ENCODE data around the gene BRPF3.
"Not testable (repeated sequence)": the region's sequence is repeated elsewhere in the genome, so short reads cannot be mapped to it uniquely, and the experiment has no call there.

BRPF3 gene

GRCh38 chr6:36210886-36211595, 14.5 kb downstream of the BRPF3 start:
- Mint-ChIP-seq H3K36me3 (ENCODE audit: low read depth) (peaks cover 96% of the 10 kb centered on the region), H3K27ac (no peak overlapping the region), H3K4me3 (no peak overlapping the region), H3K9me3 (no peaks in the 10 kb centered on the region), H3K27me3 (no peaks in the 10 kb centered on the region), H3K4me1 (ENCODE audit: low read depth) (peaks cover 2% of the 10 kb centered on the region)
- no peak for DNase-seq

- no peak for DNase-seq
- Mint-ChIP-seq H3K27me3 (no peaks in the 10 kb centered on the region), H3K4me3 (no peak overlapping the region), H3K4me1 (ENCODE audit: low read depth) (no peaks in the 10 kb centered on the region), H3K27ac (no peak overlapping the region), H3K9me3 (no peaks in the 10 kb centered on the region), H3K36me3 (ENCODE audit: low read depth) (peaks cover 98% of the 10 kb centered on the region)
Measured at GRCh38 chr6:36216559-36216958, 20.0 kb downstream of the BRPF3 start.

DNA sequence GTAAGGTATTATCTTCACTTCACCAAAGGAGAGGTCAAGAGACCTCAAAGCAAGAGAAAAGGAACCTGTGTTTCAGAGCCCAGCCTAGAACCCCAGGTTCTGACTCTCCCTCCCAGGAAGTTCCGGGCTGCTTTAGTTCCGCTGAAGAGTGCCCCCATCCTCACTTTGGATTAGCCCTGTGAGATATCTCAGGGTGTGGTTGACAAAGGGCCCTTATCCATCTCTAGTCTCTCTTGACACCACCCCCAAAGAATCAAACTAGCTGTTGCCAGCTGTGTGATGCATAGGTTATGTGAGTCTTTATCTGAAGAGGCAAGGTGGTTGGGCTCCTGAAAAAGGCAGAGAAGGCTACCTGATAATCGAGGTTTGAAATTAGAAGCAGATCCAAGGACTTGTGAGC, 20.6 kb downstream of the BRPF3 start:
- H3K4me1 Mint-ChIP-seq (ENCODE audit: low read depth): no peaks in the 10 kb centered on the region
- peaks cover 97% of the 10 kb centered on the region for H3K36me3 Mint-ChIP-seq (ENCODE audit: low read depth)
- H3K9me3 Mint-ChIP-seq: no peaks in the 10 kb centered on the region
- H3K27ac Mint-ChIP-seq: no peak overlapping the region
- no peak for DNase-seq
- no peaks in the 10 kb centered on the region for H3K27me3 Mint-ChIP-seq
- H3K4me3 Mint-ChIP-seq: no peak overlapping the region

GRCh38 chr6:36217946-36218345, 21.4 kb downstream of the BRPF3 start:
- no peaks in the 10 kb centered on the region for H3K27me3 Mint-ChIP-seq
- H3K4me1 Mint-ChIP-seq (ENCODE audit: low read depth): no peaks in the 10 kb centered on the region
- no peaks in the 10 kb centered on the region for H3K9me3 Mint-ChIP-seq
- no peak overlapping the region for H3K4me3 Mint-ChIP-seq
- DNase-seq: no peak
- no peak overlapping the region for H3K27ac Mint-ChIP-seq
- peaks cover 99% of the 10 kb centered on the region for H3K36me3 Mint-ChIP-seq (ENCODE audit: low read depth)

GRCh38 chr6:36218516-36218915, 22.0 kb downstream of the BRPF3 start:
- not testable (repeated sequence) for H3K4me3 Mint-ChIP-seq; DNase-seq; H3K27me3 Mint-ChIP-seq; H3K9me3 Mint-ChIP-seq; H3K4me1 Mint-ChIP-seq (ENCODE audit: low read depth)
- Mint-ChIP-seq H3K27ac (peak overlapping the region; percentile 34), H3K36me3 (ENCODE audit: low read depth) (peaks cover 99% of the 10 kb centered on the region)

DNA sequence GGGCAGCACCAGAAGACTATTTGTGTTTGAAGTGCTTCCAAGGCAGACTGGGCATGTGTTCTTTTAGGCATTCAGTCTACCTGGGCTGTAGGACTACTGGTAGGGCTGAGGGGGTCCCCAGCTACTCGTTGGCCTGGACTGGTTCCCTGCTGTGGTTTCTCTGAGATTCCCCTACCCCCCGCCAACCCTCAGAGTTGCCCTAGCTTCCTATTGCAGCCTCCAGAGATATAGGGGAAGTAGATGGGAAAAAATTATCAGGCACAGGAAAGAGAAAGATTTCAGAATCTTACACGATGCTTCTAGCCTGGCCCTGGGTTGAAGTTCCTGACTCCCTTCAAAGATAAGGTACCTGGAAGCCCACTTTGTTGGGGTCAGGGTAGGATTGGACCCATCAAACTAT, 22.5 kb downstream of the BRPF3 start:
- H3K36me3 Mint-ChIP-seq (ENCODE audit: low read depth): peaks cover 96% of the 10 kb centered on the region
- no peaks in the 10 kb centered on the region for H3K9me3 Mint-ChIP-seq
- H3K27me3 Mint-ChIP-seq: no peaks in the 10 kb centered on the region
- H3K4me3 Mint-ChIP-seq: no peak overlapping the region
- no peak for DNase-seq
- no peaks in the 10 kb centered on the region for H3K4me1 Mint-ChIP-seq (ENCODE audit: low read depth)
- peak overlapping the region; percentile 34 for H3K27ac Mint-ChIP-seq

DNA sequence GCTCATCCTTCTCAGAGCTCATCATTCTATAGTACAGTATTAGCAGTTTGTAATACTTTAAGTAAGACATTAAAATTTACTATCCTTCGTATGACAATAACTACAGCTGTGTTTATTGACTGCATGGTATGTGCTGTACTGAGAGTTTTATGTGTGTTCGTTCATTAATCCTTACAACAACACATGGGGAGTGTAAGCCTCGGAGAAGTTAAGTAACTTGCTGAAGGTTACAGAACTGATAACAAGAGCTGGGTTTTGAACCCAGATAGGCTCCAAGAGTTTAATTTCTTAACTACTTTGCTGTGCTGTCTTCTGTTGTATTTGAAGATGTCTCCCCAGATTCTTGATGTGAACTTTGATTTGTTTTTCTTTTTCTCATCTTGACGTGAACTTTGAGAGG, 23.7 kb downstream of the BRPF3 start:
- Mint-ChIP-seq H3K4me3 (no peak overlapping the region), H3K9me3 (no peaks in the 10 kb centered on the region), H3K27ac (no peak overlapping the region), H3K36me3 (ENCODE audit: low read depth) (peaks cover 96% of the 10 kb centered on the region), H3K4me1 (ENCODE audit: low read depth) (no peaks in the 10 kb centered on the region), H3K27me3 (no peaks in the 10 kb centered on the region)
- DNase-seq: no peak

- H3K9me3 Mint-ChIP-seq: no peaks in the 10 kb centered on the region
- H3K36me3 Mint-ChIP-seq (ENCODE audit: low read depth): peaks cover 96% of the 10 kb centered on the region
- H3K4me3 Mint-ChIP-seq: no peak overlapping the region
- no peak overlapping the region for H3K27ac Mint-ChIP-seq
- DNase-seq: no peak
- no peaks in the 10 kb centered on the region for H3K4me1 Mint-ChIP-seq (ENCODE audit: low read depth)
- H3K27me3 Mint-ChIP-seq: no peaks in the 10 kb centered on the region
Measured at GRCh38 chr6:36221674-36222073, 25.1 kb downstream of the BRPF3 start.

DNA sequence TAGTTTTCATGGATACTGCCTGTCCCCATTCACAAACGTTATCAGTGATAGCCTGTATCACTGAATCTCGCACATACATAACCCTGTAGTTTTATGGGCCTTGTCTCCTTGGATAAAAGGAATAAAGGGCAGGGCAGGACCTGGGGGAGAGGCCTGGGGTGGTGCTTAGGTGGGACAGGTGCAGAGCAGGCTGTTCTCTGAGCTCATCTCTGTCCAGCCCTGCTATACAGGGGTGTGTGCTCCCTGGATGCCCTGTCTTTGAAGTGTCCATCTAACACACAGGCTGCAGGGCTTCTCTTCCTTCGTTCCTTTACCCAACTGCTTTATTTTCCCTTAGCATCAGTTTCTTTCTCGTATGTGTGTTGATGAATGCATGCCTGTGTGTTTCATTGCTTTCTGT, 26.4 kb downstream of the BRPF3 start:
- H3K9me3 Mint-ChIP-seq: no peaks in the 10 kb centered on the region
- peaks cover 95% of the 10 kb centered on the region for H3K36me3 Mint-ChIP-seq (ENCODE audit: low read depth)
- H3K4me1 Mint-ChIP-seq (ENCODE audit: low read depth): no peaks in the 10 kb centered on the region
- H3K27ac Mint-ChIP-seq: no peak overlapping the region
- H3K4me3 Mint-ChIP-seq: no peak overlapping the region
- no peaks in the 10 kb centered on the region for H3K27me3 Mint-ChIP-seq
- DNase-seq: no peak

GRCh38 chr6:36223706-36224105, 27.2 kb downstream of the BRPF3 start:
- H3K4me3 Mint-ChIP-seq: no peak overlapping the region
- H3K9me3 Mint-ChIP-seq: no peaks in the 10 kb centered on the region
- no peak overlapping the region for H3K27ac Mint-ChIP-seq
- DNase-seq: no peak
- peaks cover 95% of the 10 kb centered on the region for H3K36me3 Mint-ChIP-seq (ENCODE audit: low read depth)
- no peaks in the 10 kb centered on the region for H3K27me3 Mint-ChIP-seq
- no peaks in the 10 kb centered on the region for H3K4me1 Mint-ChIP-seq (ENCODE audit: low read depth)

DNA sequence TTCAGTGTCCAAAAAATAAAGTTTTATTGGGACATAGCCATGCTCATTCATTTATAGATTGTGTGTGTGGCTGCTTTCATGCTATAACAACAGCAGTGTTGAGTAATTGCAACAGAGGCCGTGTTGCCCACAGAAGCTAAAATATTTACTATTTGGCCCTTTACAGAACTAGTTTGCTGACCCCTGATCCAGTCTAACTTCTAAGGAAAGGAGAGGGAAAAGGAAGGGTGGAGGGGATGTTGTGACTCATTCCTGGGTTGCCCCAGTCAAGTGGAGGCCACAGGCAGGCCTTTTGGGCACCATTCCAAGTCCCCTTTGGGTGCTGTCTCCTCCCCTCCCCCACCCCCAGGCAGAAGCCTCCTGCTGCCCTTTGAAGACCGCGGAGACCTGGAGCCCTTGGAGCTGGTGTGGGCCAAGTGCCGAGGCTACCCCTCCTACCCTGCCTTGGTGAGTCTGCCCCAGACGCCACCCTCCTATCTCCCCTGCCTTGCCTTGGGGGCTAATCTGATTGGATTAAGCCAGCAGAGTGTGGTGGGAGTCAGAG, 28.4 kb downstream of the BRPF3 start:
- no peak for DNase-seq
- peaks cover 94% of the 10 kb centered on the region for H3K36me3 Mint-ChIP-seq (ENCODE audit: low read depth)
- no peaks in the 10 kb centered on the region for H3K4me1 Mint-ChIP-seq (ENCODE audit: low read depth)
- H3K27me3 Mint-ChIP-seq: no peaks in the 10 kb centered on the region
- H3K27ac Mint-ChIP-seq: no peak overlapping the region
- no peak overlapping the region for H3K4me3 Mint-ChIP-seq
- no peaks in the 10 kb centered on the region for H3K9me3 Mint-ChIP-seq

GRCh38 chr6:36226438-36227047, 30.0 kb downstream of the BRPF3 start:
- no peak for DNase-seq
- no peaks in the 10 kb centered on the region for H3K4me1 Mint-ChIP-seq (ENCODE audit: low read depth)
- no peaks in the 10 kb centered on the region for H3K27me3 Mint-ChIP-seq
- H3K27ac Mint-ChIP-seq: no peak overlapping the region
- no peaks in the 10 kb centered on the region for H3K9me3 Mint-ChIP-seq
- H3K36me3 Mint-ChIP-seq (ENCODE audit: low read depth): peaks cover 94% of the 10 kb centered on the region
- no peak overlapping the region for H3K4me3 Mint-ChIP-seq

DNA sequence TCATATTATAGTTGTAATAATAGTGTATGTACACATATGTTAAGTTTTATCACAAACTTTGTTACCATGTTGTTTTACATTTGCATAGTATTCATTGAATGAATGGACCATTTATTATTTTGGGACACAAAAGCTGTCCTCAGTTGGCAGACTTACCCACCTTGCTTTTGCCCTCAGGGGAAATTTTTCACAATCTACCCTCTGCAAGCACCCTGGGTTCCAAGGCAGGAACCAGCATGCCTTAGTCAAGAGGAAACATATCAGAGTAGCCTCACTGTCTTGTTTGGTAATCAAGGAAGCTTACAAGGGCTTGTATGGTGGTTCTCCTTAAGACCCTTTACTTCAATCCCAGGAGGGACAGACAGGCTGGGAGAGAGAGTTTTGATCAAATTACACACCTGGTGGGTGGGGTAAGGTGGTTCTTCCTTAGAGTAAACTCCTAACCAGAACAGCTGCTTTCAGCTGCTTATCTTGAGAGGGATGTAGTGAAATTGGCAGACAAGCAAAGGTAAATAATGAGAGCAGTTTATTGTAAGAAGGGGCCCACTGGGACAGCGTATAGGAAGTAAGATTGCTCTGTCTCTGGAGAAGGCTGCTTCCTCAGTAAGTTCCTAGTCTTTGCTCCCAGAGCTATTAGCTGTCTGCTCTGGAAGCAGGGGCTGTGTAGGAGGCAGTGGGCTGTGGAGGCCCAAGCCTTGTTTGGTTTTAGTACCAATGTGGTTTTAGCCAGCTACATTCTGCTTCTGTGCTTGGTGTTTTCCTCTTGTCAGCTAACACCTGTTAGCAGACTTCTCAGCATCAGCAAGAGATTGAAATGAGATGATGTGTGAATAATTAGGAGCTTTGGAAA, 31.1 kb downstream of the BRPF3 start:
- Mint-ChIP-seq H3K36me3 (ENCODE audit: low read depth) (peaks cover 93% of the 10 kb centered on the region), H3K4me3 (no peak overlapping the region), H3K27me3 (no peaks in the 10 kb centered on the region), H3K4me1 (ENCODE audit: low read depth) (no peaks in the 10 kb centered on the region), H3K9me3 (no peaks in the 10 kb centered on the region), H3K27ac (no peak overlapping the region)
- no peak for DNase-seq

DNA sequence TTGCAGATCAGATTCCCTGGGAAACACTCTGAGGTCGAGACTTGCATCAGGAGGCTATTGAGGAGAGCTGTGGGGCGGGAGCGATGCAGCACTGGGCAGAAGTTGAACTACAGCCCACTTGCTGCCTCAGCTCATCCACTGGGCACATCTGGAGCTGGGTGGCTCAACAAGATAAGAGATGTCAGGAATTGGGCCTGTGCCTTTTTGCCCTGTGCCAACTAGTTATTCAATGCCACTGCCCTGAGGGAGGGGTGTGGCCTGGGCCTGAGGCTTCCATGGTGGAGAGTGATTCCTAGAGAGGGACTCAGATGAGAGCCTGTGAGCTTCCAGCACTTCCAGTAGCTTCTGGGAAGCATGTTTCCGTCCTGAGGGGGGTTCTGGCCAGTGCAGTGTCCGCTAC, 32.7 kb downstream of the BRPF3 start:
- peaks cover 91% of the 10 kb centered on the region for H3K36me3 Mint-ChIP-seq (ENCODE audit: low read depth)
- H3K27ac Mint-ChIP-seq: no peak overlapping the region
- H3K27me3 Mint-ChIP-seq: no peaks in the 10 kb centered on the region
- no peaks in the 10 kb centered on the region for H3K9me3 Mint-ChIP-seq
- no peak overlapping the region for H3K4me3 Mint-ChIP-seq
- H3K4me1 Mint-ChIP-seq (ENCODE audit: low read depth): no peaks in the 10 kb centered on the region
- no peak for DNase-seq

DNA sequence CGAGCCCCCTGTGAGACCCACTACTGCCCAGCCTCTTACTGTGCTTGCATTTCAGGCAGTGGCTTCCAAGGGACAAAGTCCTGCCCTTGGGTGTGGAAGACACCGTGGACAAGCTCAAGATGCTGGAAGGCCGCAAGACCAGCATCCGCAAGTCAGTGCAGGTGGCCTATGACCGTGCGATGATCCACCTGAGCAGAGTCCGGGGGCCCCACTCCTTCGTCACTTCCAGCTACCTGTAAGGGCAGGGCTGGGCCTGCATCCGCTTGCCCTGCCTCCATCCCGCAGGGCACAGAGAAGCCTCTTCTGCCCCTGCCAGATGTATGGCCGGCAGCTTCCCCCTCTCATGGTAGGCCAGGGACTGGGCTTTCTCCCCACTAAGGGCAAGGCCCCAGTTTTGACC, 33.8 kb downstream of the BRPF3 start:
- H3K4me3 Mint-ChIP-seq: no peak overlapping the region
- H3K36me3 Mint-ChIP-seq (ENCODE audit: low read depth): peaks cover 81% of the 10 kb centered on the region
- no peak for DNase-seq
- no peaks in the 10 kb centered on the region for H3K9me3 Mint-ChIP-seq
- H3K4me1 Mint-ChIP-seq (ENCODE audit: low read depth): no peaks in the 10 kb centered on the region
- no peak overlapping the region for H3K27ac Mint-ChIP-seq
- no peaks in the 10 kb centered on the region for H3K27me3 Mint-ChIP-seq
